Fibroblast of skin of left quadriceps (primary cell): ENCODE results near the gene CXCR4.

Experiments
- DNase-seq, 2 experiments: peaks; one replicate each; pipeline ENCODE4 v3.0.0-alpha.2; 2013; ENCODE audit warnings: low read depth in 2 of 2

Gene CXCR4

GRCh38 chr2:136131961-136132824 lies 14.2 kb upstream of the CXCR4 start:
- DNase-seq = no peak

- DNase-seq = no peak
These were observed 13.6 kb upstream of the CXCR4 start for GRCh38 chr2:136131484-136131960.

DNA sequence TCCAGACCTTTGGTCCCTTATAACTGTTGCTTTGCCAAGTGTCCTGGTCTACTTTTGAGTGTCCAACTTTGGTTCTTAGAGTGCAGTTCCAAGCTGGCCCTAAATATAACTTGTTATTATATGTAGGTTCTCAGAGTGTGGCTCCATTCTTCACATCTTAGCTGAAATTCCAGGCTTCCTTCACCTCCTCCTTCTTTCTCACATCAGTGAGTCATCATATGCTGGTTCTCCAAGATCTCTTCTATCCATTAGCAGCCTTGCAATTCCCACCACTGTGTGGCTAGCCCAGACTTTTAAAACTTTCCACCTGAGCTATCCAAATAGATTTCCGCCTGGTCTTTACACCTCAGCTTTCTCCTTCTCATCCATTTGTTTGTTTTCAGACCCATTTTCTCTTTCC lies 12.6 kb upstream of the CXCR4 start:
- DNase-seq = no peak

- no peak for DNase-seq
These were observed 12.1 kb upstream of the CXCR4 start for GRCh38 chr2:136130045-136130444.

GRCh38 chr2:136129601-136130000 lies 11.7 kb upstream of the CXCR4 start:
- DNase-seq = no peak

GRCh38 chr2:136128905-136129304 lies 11.0 kb upstream of the CXCR4 start:
- DNase-seq = no peak

DNA sequence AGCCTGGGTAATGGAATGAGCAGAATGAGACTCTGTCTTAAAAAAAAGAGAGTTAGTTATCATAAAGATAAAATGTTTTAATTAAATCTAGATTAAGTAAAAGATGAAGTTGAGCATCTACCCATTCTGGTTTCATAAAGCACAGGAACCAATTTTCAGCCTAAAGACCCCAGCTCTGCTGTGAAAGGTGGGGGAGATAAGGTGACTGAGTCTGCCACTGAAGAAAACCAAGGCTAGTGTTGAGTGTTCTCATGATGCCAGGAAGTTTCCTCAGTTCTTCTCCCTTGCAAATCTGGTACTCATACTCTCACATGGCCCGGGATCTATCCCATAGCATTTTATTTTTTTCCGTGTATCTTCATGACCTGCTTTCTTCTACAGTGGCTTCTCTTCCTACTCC lies 10.4 kb upstream of the CXCR4 start:
- no peak for DNase-seq

DNA sequence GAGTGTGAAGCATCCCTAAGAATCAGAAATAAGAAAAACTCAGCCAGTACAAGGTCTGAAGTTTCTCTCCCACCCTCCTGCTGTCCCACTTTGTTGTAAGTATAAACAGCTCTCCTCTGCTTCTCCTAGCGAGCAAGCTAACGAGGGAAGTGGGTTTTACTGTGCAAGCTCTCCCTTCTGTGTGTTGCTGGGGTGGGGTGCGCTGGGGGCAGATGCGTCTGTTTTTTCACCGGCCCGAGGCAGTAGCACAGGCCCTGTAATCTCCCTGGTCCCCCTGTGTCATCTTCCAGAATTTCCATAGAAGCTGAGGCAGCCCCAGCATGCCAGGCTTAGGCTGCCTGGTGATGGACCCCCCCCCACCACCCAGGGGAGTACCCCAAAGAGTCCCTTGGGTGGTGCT lies 9.4 kb upstream of the CXCR4 start:
- DNase-seq = no peak

GRCh38 chr2:136126421-136126926 lies 8.5 kb upstream of the CXCR4 start:
- no peak for DNase-seq

GRCh38 chr2:136126021-136126420 lies 8.1 kb upstream of the CXCR4 start:
- no peak for DNase-seq

- no peak for DNase-seq
These were observed 7.3 kb upstream of the CXCR4 start for GRCh38 chr2:136125236-136125635.

DNA sequence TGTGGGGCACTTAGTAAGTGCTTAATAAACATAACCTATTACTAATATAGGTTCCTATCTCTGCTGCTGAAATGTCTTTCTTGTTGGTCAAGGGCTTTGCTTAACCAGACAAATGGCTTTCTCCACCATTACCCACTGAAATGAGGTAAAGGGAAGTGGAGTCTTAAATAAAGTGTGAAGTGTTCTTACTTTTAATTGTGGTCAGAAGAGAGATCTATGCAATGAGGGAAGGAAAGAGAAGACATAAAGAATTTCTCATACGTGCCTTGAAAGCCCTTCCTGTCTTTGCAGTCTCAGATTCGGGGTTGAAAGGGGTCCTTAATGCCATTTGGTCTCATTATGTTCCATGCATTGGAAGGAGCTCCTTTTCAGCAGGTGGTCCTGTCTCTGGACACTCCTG lies 6.9 kb upstream of the CXCR4 start:
- DNase-seq = no peak

DNA sequence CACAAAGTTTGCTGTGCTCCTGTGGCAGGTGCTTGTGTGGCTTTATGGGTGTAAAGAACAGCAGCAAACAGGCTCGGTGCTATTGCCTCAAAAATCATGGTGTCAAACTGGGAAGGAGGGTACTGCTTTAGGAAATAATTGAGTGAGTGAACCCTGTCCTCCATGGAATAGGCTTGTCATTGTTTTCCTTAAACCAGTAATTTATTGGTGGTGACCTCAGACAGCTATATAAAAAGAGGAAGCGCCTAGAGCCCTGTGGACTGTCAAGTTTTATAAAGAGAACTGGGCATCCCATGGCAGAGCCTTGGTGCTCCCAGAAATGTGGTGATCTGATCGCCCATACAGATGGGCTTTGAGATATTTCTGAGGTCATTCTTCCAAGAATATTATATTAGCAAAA lies 4.7 kb upstream of the CXCR4 start:
- DNase-seq = no peak

GRCh38 chr2:136121204-136121910 lies 3.4 kb upstream of the CXCR4 start:
- no peak for DNase-seq

- DNase-seq = no peak
These were observed 2.0 kb upstream of the CXCR4 start for GRCh38 chr2:136119717-136120675.

GRCh38 chr2:136118819-136119716 lies 1.1 kb upstream of the CXCR4 start:
- DNase-seq = no peak

- DNase-seq = no peak
These were observed 533 bp downstream of the CXCR4 start for GRCh38 chr2:136117391-136117841.

DNA sequence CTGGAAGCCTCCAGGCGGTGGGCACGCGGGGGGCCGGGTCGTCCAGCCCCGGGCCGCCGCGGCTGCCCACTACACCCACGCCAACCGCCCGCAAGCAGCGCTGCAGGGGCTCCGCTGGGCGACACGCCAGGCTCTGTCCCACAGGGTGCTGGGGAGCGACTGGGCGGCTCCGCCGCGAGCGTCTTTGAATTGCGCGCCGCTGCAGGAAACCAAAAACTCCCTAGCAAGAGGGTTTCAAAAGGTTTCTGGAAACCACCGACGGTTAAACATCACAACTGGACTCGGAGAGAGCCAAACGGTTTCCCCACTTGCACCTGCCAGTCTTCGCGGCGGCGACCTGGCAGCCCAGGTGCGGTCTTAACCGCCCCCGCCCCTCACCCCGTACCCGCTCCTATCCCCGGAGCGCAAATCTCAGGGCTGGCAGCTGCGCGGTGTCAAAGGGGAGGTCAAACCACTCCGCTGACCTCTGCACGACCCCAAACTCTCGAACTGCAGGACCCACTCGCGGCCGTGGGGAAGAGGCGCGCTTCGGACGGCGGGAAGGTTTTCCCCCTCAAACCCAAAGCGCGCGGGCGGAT lies 1.0 kb downstream of the CXCR4 start:
- DNase-seq = no peak

- DNase-seq = no peak
These were observed 1.7 kb downstream of the CXCR4 start for GRCh38 chr2:136116151-136116812.
